GF-D8 (cell line): ENCODE data around the gene CREBL2.
A peak's percentile ranks its signal among the peaks of the same experiment; 100 is the strongest.
"Not testable (repeated sequence)": the region's sequence is repeated elsewhere in the genome, so short reads cannot be mapped to it uniquely, and the experiment has no call there.

Experiments
- DNase-seq: peaks from one replicate; lab custom pipeline; 2025; lab: John Stamatoyannopoulos, UW

Gene CREBL2

GRCh38 chr12:12611512-12612306 lies at the start of gene CREBL2:
Gene CREBL2 (plus strand): TSS chr12:12611876. CDS start chr12:12612173, 297 bp downstream.
- DNase-seq = peak; percentile 81

- no peak for DNase-seq
These were observed 49.6 kb upstream of the CREBL2 start for GRCh38 chr12:12562016-12562483.

GRCh38 chr12:12562585-12563261 lies 49.0 kb upstream of the CREBL2 start, which contains the start of gene DUSP16:
Gene DUSP16 (minus strand): TSS chr12:12562863. CDS start chr12:12521098, 41,765 bp downstream.
- DNase-seq = peak; percentile 52

- DNase-seq = no peak
These were observed 48.3 kb upstream of the CREBL2 start for GRCh38 chr12:12563290-12563928.

- no peak for DNase-seq
These were observed 46.8 kb upstream of the CREBL2 start for GRCh38 chr12:12564911-12565310.

- DNase-seq = not testable (repeated sequence)
These were observed 45.7 kb upstream of the CREBL2 start for GRCh38 chr12:12565971-12566370.

- DNase-seq = no peak
These were observed 39.0 kb upstream of the CREBL2 start for GRCh38 chr12:12572659-12573058.

GRCh38 chr12:12577786-12578185 lies 33.9 kb upstream of the CREBL2 start:
- DNase-seq = no peak

GRCh38 chr12:12580716-12581115 lies 31.0 kb upstream of the CREBL2 start:
- DNase-seq = not testable (repeated sequence)

GRCh38 chr12:12582193-12582881 lies 29.3 kb upstream of the CREBL2 start:
- no peak for DNase-seq

- no peak for DNase-seq
These were observed 28.8 kb upstream of the CREBL2 start for GRCh38 chr12:12582895-12583303.

- DNase-seq = no peak
These were observed 28.0 kb upstream of the CREBL2 start for GRCh38 chr12:12583510-12584178.

GRCh38 chr12:12585115-12585863 lies 26.4 kb upstream of the CREBL2 start:
- no peak for DNase-seq

GRCh38 chr12:12586879-12587675 lies 24.6 kb upstream of the CREBL2 start:
- no peak for DNase-seq

- no peak for DNase-seq
These were observed 23.8 kb upstream of the CREBL2 start for GRCh38 chr12:12587878-12588277.

GRCh38 chr12:12588436-12588835 lies 23.2 kb upstream of the CREBL2 start:
- not testable (repeated sequence) for DNase-seq

- DNase-seq = no peak
These were observed 20.7 kb upstream of the CREBL2 start for GRCh38 chr12:12590961-12591360.

- DNase-seq = no peak
These were observed 18.7 kb upstream of the CREBL2 start for GRCh38 chr12:12592930-12593329.

- DNase-seq = not testable (repeated sequence)
These were observed 15.7 kb upstream of the CREBL2 start for GRCh38 chr12:12595929-12596328.

- DNase-seq = not testable (repeated sequence)
These were observed 15.1 kb upstream of the CREBL2 start for GRCh38 chr12:12596598-12596997.
